ENCODE results near the gene LMAN2. TPM values are rescaled to one million over a fixed set of nuclear protein-coding genes. Genes with fewer than 3 reads are reported as not detected.
"Not testable (repeated sequence)": the region's sequence is repeated elsewhere in the genome, so short reads cannot be mapped to it uniquely, and the experiment has no call there.

The LMAN2 gene
- total and polyA plus RNA-seq, 4 donors: 86.2 to 145 (median 116) TPM

DNA sequence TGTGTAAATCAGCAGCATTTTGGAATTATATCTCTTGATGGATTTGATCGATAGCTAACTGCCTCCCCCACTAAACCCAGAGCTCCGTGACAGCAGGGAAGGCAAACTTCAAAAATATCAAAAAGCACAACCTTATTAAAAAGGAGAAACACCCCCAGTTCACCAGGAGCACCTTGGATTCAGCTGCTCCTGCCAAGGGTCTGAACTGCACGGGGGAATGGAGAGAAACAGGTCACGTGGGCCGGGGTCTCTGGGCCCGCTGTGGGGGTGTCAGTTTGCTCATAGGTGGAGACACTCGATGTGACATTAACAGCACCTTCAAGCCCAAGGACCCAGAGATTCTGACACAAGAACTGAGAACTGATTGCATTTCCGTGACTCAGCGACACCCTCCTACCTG, 31.7 kb upstream of the LMAN2 start:
- Histone ChIP-seq H3K27ac (ENCODE audit: low read depth in 1 of 2, low read length in 2 of 2) (no peak overlapping the region), H3K36me3 (ENCODE audit: control insufficient read depth in 1 of 2, insufficient read depth in 2 of 2, low read length in 1 of 2) (no peaks in the 10 kb centered on the region), H3K4me3 (ENCODE audit: low read length in 2 of 2) (no peak overlapping the region), H3K9me3 (ENCODE audit: control insufficient read depth, low read length) (no peaks in the 10 kb centered on the region), H3K4me1 (ENCODE audit: control insufficient read depth in 1 of 2, insufficient read depth in 2 of 2, low read length in 2 of 2) (no peaks in the 10 kb centered on the region), H3K27me3 (ENCODE audit: control insufficient read depth in 1 of 2, insufficient read depth in 2 of 2, low read length in 1 of 2) (no peaks in the 10 kb centered on the region)
- DNase-seq (no peak), ATAC-seq (ENCODE audit: low FRiP score) (no peak)
- 90% methylated on average over 9 of the region's 9 CpGs for WGBS, 2 donors
- intact Hi-C loops (cut with DNase I): no loop called here

GRCh38 chr5:177382423-177383029, 31.1 kb upstream of the LMAN2 start:
- 14 to 16% methylated on average over 11 of the region's 11 CpGs for WGBS, 2 donors
- intact Hi-C loops (cut with DNase I): no loop called here
- no peaks in the 10 kb centered on the region for H3K9me3 ChIP-seq (ENCODE audit: control insufficient read depth, low read length)
- ATAC-seq (ENCODE audit: low FRiP score) (no peak), DNase-seq (no peak)
- no peaks in the 10 kb centered on the region for H3K36me3 ChIP-seq (ENCODE audit: control insufficient read depth in 1 of 2, insufficient read depth in 2 of 2, low read length in 1 of 2)
- no peaks in the 10 kb centered on the region for H3K27me3 ChIP-seq (ENCODE audit: control insufficient read depth in 1 of 2, insufficient read depth in 2 of 2, low read length in 1 of 2)
- no peak overlapping the region for H3K4me3 ChIP-seq (ENCODE audit: low read length in 2 of 2)
- H3K27ac ChIP-seq (ENCODE audit: low read depth in 1 of 2, low read length in 2 of 2): no peak overlapping the region
- H3K4me1 ChIP-seq (ENCODE audit: control insufficient read depth in 1 of 2, insufficient read depth in 2 of 2, low read length in 2 of 2): no peaks in the 10 kb centered on the region

- no peak overlapping the region for H3K4me3 ChIP-seq (ENCODE audit: low read length in 2 of 2)
- no peaks in the 10 kb centered on the region for H3K4me1 ChIP-seq (ENCODE audit: control insufficient read depth in 1 of 2, insufficient read depth in 2 of 2, low read length in 2 of 2)
- 89 to 92% methylated on average over 6 of the region's 6 CpGs for WGBS, 2 donors
- H3K27me3 ChIP-seq (ENCODE audit: control insufficient read depth in 1 of 2, insufficient read depth in 2 of 2, low read length in 1 of 2): no peaks in the 10 kb centered on the region
- no peak overlapping the region for H3K27ac ChIP-seq (ENCODE audit: low read depth in 1 of 2, low read length in 2 of 2)
- no peaks in the 10 kb centered on the region for H3K36me3 ChIP-seq (ENCODE audit: control insufficient read depth in 1 of 2, insufficient read depth in 2 of 2, low read length in 1 of 2)
- no peaks in the 10 kb centered on the region for H3K9me3 ChIP-seq (ENCODE audit: control insufficient read depth, low read length)
- ATAC-seq (ENCODE audit: low FRiP score) (no peak), DNase-seq (no peak)
- intact Hi-C loops (cut with DNase I): no loop called here
Measured at GRCh38 chr5:177380805-177381126, 29.3 kb upstream of the LMAN2 start.

GRCh38 chr5:177378884-177379883, 27.7 kb upstream of the LMAN2 start:
- no peaks in the 10 kb centered on the region for H3K4me1 ChIP-seq (ENCODE audit: control insufficient read depth in 1 of 2, insufficient read depth in 2 of 2, low read length in 2 of 2)
- H3K27me3 ChIP-seq (ENCODE audit: control insufficient read depth in 1 of 2, insufficient read depth in 2 of 2, low read length in 1 of 2): no peaks in the 10 kb centered on the region
- WGBS, 2 donors: 86 to 91% methylated on average over 15 of the region's 15 CpGs
- no peak overlapping the region for H3K4me3 ChIP-seq (ENCODE audit: low read length in 2 of 2)
- ATAC-seq (ENCODE audit: low FRiP score): no peak
- intact Hi-C loops (cut with DNase I): no loop called here
- no peak for DNase-seq
- H3K9me3 ChIP-seq (ENCODE audit: control insufficient read depth, low read length): no peaks in the 10 kb centered on the region
- H3K27ac ChIP-seq (ENCODE audit: low read depth in 1 of 2, low read length in 2 of 2): no peak overlapping the region
- H3K36me3 ChIP-seq (ENCODE audit: control insufficient read depth in 1 of 2, insufficient read depth in 2 of 2, low read length in 1 of 2): no peaks in the 10 kb centered on the region

- DNase-seq: no peak
- Histone ChIP-seq H3K4me1 (ENCODE audit: control insufficient read depth in 1 of 2, insufficient read depth in 2 of 2, low read length in 2 of 2) (no peaks in the 10 kb centered on the region), H3K27ac (ENCODE audit: low read depth in 1 of 2, low read length in 2 of 2) (no peak overlapping the region), H3K36me3 (ENCODE audit: control insufficient read depth in 1 of 2, insufficient read depth in 2 of 2, low read length in 1 of 2) (no peaks in the 10 kb centered on the region), H3K9me3 (ENCODE audit: control insufficient read depth, low read length) (no peaks in the 10 kb centered on the region), H3K4me3 (ENCODE audit: low read length in 2 of 2) (no peak overlapping the region), H3K27me3 (ENCODE audit: control insufficient read depth in 1 of 2, insufficient read depth in 2 of 2, low read length in 1 of 2) (no peaks in the 10 kb centered on the region)
- no peak for ATAC-seq (ENCODE audit: low FRiP score)
- WGBS, 2 donors: 91% methylated on average over 8 of the region's 8 CpGs
- intact Hi-C loops (cut with DNase I): no loop called here
Measured at GRCh38 chr5:177377851-177378776, 26.6 kb upstream of the LMAN2 start.

DNA sequence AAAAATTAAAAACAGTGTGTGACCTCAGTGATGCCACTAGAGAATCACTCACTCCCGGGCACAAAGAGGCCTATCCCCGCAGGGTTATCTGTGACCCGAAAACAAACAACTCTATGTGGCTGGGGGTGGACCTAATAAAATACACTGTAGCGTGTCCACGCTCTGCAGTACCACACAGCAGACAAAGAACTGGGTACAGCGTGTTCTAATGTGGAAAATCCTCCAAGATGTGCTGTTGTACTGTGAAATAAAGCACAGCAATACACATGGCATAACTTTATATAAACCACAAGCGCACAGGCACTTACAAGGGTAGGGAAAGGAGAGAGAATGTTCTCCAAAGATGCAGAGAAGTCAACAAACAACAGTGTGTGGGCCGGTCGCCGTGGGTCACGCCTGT, 24.6 kb upstream of the LMAN2 start:
- 88 to 90% methylated on average over 11 of the region's 11 CpGs for WGBS, 2 donors
- Histone ChIP-seq H3K27ac (ENCODE audit: low read depth in 1 of 2, low read length in 2 of 2) (no peak overlapping the region), H3K4me1 (ENCODE audit: control insufficient read depth in 1 of 2, insufficient read depth in 2 of 2, low read length in 2 of 2) (no peaks in the 10 kb centered on the region), H3K9me3 (ENCODE audit: control insufficient read depth, low read length) (no peaks in the 10 kb centered on the region), H3K36me3 (ENCODE audit: control insufficient read depth in 1 of 2, insufficient read depth in 2 of 2, low read length in 1 of 2) (no peaks in the 10 kb centered on the region), H3K4me3 (ENCODE audit: low read length in 2 of 2) (no peak overlapping the region), H3K27me3 (ENCODE audit: control insufficient read depth in 1 of 2, insufficient read depth in 2 of 2, low read length in 1 of 2) (no peaks in the 10 kb centered on the region)
- ATAC-seq (ENCODE audit: low FRiP score) (no peak), DNase-seq (no peak)
- intact Hi-C loops (cut with DNase I): no loop called here

- ATAC-seq (ENCODE audit: low FRiP score); H3K9me3 ChIP-seq (ENCODE audit: control insufficient read depth, low read length); H3K27me3 ChIP-seq (ENCODE audit: control insufficient read depth in 1 of 2, insufficient read depth in 2 of 2, low read length in 1 of 2); DNase-seq; H3K4me1 ChIP-seq (ENCODE audit: control insufficient read depth in 1 of 2, insufficient read depth in 2 of 2, low read length in 2 of 2); intact Hi-C loops (cut with DNase I); H3K4me3 ChIP-seq (ENCODE audit: low read length in 2 of 2); H3K36me3 ChIP-seq (ENCODE audit: control insufficient read depth in 1 of 2, insufficient read depth in 2 of 2, low read length in 1 of 2); H3K27ac ChIP-seq (ENCODE audit: low read depth in 1 of 2, low read length in 2 of 2): not testable (repeated sequence)
- 87 to 92% methylated on average over 5 of the region's 5 CpGs for WGBS, 2 donors
Measured at GRCh38 chr5:177375516-177375915, 24.0 kb upstream of the LMAN2 start.

- intact Hi-C loops (cut with DNase I): no loop called here
Measured at GRCh38 chr5:177374211-177374610, 22.7 kb upstream of the LMAN2 start.

More at GRCh38 chr5:177374211-177374610, 22.7 kb upstream of the LMAN2 start:
- WGBS, 2 donors: 68 to 69% methylated on average over 5 of the region's 5 CpGs
- ATAC-seq (ENCODE audit: low FRiP score): no peak
- Histone ChIP-seq H3K4me3 (ENCODE audit: low read length in 2 of 2) (no peak overlapping the region), H3K36me3 (ENCODE audit: control insufficient read depth in 1 of 2, insufficient read depth in 2 of 2, low read length in 1 of 2) (no peaks in the 10 kb centered on the region), H3K9me3 (ENCODE audit: control insufficient read depth, low read length) (no peaks in the 10 kb centered on the region), H3K27ac (ENCODE audit: low read depth in 1 of 2, low read length in 2 of 2) (no peak overlapping the region), H3K27me3 (ENCODE audit: control insufficient read depth in 1 of 2, insufficient read depth in 2 of 2, low read length in 1 of 2) (no peaks in the 10 kb centered on the region), H3K4me1 (ENCODE audit: control insufficient read depth in 1 of 2, insufficient read depth in 2 of 2, low read length in 2 of 2) (no peaks in the 10 kb centered on the region)
- DNase-seq: no peak
